ENCODE measurements around the gene CNNM2.
A peak's percentile ranks its signal among the peaks of the same experiment; 100 is the strongest.
"Not testable (repeated sequence)": the region's sequence is repeated elsewhere in the genome, so short reads cannot be mapped to it uniquely, and the experiment has no call there.

CNNM2 gene

DNA sequence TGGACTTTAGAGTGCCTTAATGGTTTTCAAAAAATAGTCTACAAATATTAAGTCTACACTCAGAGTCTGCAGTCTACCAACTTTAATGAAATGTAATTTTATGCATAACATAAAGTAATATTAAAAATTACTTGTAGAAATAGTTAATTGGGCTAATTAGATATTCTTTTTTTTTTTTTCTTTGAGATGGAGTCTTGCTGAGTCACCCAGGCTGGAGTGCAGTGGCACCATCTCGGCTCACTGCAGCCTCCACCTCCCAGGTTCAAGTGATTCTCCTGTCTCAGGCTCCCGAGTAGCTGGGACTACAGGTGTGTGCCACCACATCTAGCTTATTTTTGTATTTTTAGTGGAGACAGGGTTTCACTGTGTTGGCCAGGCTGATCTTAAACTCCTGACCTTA is 46.0 kb downstream of the CNNM2 start:
- DNase-seq: not testable (repeated sequence)

DNA sequence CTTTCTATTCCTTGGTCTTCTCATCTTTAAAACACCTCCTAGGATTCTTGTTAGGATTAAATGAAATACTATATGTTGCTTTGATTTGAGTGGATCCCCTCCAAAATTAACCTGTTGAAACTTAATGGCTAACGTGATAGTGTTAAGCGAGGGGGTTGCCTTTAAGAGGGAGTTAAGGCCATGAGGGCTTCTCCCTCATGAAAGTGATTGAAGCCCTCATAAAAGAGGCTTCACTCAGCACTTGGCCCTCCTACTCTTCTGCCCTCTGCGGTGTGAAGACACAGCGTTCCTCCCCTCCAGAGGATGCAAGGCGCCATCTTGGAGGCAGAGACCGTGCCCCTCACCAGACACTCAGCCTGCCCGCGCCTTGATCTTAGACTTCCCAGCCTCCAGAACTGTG is 46.6 kb downstream of the CNNM2 start:
- Mint-ChIP-seq H3K36me3 (ENCODE audit: insufficient read depth) (no peaks in the 10 kb centered on the region), H3K27ac (no peak overlapping the region), H3K4me1 (ENCODE audit: low read depth in 2 of 2) (peaks cover 0 to 2% of the 10 kb centered on the region in 2 donors), H3K4me3 (no peak overlapping the region), H3K27me3 (no peaks in the 10 kb centered on the region), H3K9me3 (no peaks in the 10 kb centered on the region)
- ATAC-seq (replicated peaks): no peak
- no peak for DNase-seq

More for the DNA sequence above, 46.0 kb downstream of the CNNM2 start:
- not testable (repeated sequence) for H3K4me1 Mint-ChIP-seq (ENCODE audit: low read depth in 2 of 2); H3K27ac Mint-ChIP-seq; H3K4me3 Mint-ChIP-seq; ATAC-seq (replicated peaks); H3K27me3 Mint-ChIP-seq; H3K36me3 Mint-ChIP-seq (ENCODE audit: insufficient read depth); H3K9me3 Mint-ChIP-seq

DNA sequence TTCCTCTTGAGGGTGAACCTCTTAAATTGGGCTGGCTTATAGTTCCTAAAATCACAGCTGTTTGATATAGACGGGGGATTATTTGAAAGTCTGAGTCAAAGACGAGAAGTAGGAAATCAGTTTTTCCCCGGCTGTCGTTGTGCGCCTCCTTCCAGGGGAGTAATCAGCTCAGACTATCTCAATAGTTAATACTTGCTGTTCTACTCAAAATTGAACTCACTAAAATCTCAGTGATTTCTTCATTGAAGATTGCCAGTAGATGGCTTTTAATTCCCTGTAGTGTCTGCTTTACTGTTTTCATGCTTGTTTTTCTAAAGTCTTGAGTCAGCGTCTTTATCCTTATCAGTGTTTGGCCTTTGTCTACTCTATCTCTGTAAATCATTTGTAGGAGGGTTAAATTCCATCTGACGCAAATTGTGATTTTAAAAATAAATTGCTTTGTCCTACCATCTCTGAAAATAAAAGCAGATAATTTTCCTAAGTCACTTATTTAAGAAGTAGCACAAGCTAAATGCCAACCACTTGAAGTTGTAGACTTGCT is 47.3 kb downstream of the CNNM2 start:
- DNase-seq: no peak
- Mint-ChIP-seq H3K27me3 (no peaks in the 10 kb centered on the region), H3K4me1 (ENCODE audit: low read depth in 2 of 2) (peaks cover 0 to 2% of the 10 kb centered on the region in 2 donors), H3K36me3 (ENCODE audit: insufficient read depth) (no peaks in the 10 kb centered on the region), H3K4me3 (no peak overlapping the region), H3K9me3 (no peaks in the 10 kb centered on the region), H3K27ac (no peak overlapping the region)
- ATAC-seq (replicated peaks): no peak

DNA sequence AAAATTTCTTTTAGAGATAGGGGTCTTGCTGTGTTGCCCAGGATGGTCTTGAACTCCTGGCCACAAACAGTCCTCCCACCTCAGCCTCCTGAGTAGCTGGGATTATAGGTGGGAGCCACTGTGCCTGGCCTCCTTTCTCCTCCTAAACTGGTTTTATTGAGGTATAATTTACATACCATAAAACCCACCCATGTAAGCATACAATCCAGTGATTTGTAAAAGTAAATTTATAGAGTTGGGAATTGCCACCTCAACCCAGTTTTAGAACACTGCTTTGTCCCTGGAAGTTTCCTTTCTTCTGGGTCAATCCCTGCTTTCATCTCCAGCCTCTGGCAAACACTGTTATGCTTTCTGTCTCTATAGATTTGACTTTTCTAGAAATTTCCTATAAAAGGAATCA is 49.0 kb downstream of the CNNM2 start:
- H3K9me3 Mint-ChIP-seq: no peaks in the 10 kb centered on the region
- DNase-seq (no peak), ATAC-seq (replicated peaks) (no peak)
- H3K27me3 Mint-ChIP-seq: no peaks in the 10 kb centered on the region
- no peak overlapping the region for H3K27ac Mint-ChIP-seq
- no peak overlapping the region for H3K4me3 Mint-ChIP-seq
- peaks cover 0 to 3% of the 10 kb centered on the region in 2 donors for H3K4me1 Mint-ChIP-seq (ENCODE audit: low read depth in 2 of 2)
- H3K36me3 Mint-ChIP-seq (ENCODE audit: insufficient read depth): no peaks in the 10 kb centered on the region

DNA sequence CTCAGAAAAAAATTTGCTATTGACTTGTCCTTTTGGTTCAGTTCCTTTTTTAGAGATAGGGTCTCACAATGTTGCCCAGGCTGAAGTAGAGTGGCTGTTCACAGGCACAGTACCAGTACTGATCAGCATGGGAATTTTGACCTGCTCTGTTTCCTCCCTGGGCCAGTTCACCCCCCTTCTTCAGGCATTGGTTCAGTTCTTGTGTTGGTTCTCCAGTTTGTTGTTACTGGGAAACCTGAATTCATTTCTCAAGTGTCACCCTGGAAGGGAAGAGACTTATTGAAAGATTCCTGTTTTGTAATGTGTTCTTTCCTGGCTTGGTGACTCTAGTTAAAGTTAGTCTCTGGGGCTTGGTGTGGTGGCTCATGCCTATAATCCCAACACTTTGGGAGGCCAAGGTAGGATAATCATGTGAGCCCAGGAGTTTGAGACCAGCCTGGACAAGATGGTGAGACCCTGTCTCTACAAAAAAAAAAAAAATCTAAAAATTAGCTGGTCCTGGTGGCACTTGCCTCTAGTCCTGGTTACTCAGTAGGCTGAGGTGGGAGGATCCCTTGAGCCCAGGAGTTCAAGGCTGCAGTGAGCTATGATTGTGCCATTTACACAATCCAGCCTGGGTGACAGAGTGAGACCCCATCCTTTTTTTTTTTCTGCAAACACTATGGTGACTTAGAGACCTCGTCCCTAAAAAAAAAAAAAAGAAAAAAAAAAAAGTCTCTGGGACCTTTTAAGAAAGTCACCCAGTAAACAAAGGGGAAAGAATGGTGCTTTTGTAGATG is 52.7 kb downstream of the CNNM2 start:
- ATAC-seq (replicated peaks) (no peak), DNase-seq (no peak)
- no peaks in the 10 kb centered on the region for H3K27me3 Mint-ChIP-seq
- peak overlapping the region in 1 of 2 donors; percentile 32 for H3K27ac Mint-ChIP-seq
- H3K36me3 Mint-ChIP-seq (ENCODE audit: insufficient read depth): no peaks in the 10 kb centered on the region
- H3K9me3 Mint-ChIP-seq: no peaks in the 10 kb centered on the region
- no peak overlapping the region for H3K4me3 Mint-ChIP-seq
- peaks cover 3 to 14% of the 10 kb centered on the region in 2 donors for H3K4me1 Mint-ChIP-seq (ENCODE audit: low read depth in 2 of 2)

DNA sequence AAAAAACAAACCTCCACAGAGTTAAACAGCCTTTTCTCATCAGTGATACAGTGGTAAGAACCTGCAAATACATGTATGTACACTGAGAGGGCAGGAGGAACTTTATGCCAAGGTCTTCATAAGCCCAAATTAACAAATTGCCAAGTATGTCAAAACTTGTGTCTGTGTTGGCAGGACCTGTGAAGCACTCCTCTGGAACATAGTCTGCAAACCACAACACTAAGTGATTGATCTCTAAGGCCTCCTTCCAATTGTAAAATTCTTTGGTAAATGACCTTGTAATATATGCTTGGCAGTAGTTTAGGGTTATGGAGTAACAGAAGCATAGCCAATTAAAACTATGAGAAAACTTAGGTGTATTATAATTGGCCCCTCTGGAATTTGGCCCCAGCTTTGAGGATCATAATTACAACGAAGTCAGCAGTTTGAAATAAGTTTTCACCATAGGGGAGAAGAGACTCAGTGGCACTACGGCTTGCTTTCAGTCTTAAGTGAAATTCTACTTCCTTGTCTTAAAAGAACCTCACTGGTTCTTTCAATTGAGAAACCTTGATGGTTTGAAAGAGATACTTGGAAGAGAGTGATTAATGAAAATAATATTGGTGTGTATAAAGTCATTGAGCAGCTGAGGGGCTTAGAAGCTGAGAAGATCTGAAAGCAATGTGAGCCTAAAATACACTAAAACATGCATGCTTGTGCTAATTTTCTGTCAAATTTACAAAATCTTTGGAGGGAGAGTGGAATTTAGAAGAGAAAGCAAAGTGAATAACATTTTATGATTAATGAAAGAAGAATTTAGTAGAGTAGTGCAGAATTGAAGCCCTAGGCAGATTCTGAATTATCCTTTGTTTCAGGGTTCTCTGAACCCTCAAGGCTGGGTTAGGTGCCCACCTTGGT is 57.6 kb downstream of the CNNM2 start:
- no peaks in the 10 kb centered on the region for H3K27me3 Mint-ChIP-seq
- peak overlapping the region in 1 of 2 donors; percentile 66 for H3K27ac Mint-ChIP-seq
- DNase-seq: no peak
- H3K9me3 Mint-ChIP-seq: no peaks in the 10 kb centered on the region
- H3K4me1 Mint-ChIP-seq (ENCODE audit: low read depth in 2 of 2): peaks cover 1 to 22% of the 10 kb centered on the region in 2 donors
- no peak for ATAC-seq (replicated peaks)
- no peaks in the 10 kb centered on the region for H3K36me3 Mint-ChIP-seq (ENCODE audit: insufficient read depth)
- H3K4me3 Mint-ChIP-seq: no peak overlapping the region

DNA sequence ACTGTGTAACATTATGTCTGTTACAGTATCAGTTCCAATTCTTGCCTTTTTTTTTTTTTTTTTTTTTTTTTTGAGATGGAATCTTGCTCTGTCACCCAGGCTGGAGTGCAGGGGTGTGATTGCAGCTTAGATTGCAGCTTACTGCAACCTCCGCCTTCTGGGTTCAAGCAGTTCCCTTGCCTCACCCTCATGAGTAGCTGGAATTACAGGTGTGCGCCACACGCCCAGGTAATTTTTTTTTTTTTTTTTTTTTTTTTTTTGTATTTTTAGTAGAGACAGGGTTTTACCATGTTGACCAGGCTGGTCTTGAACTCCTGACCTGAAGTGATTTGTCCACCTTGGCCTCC is 58.3 kb downstream of the CNNM2 start:
- H3K36me3 Mint-ChIP-seq (ENCODE audit: insufficient read depth); H3K4me3 Mint-ChIP-seq; DNase-seq; H3K9me3 Mint-ChIP-seq; H3K27me3 Mint-ChIP-seq; ATAC-seq (replicated peaks); H3K27ac Mint-ChIP-seq: not testable (repeated sequence)
- peaks cover 1 to 22% of the 10 kb centered on the region in 2 donors for H3K4me1 Mint-ChIP-seq (ENCODE audit: low read depth in 2 of 2)

DNA sequence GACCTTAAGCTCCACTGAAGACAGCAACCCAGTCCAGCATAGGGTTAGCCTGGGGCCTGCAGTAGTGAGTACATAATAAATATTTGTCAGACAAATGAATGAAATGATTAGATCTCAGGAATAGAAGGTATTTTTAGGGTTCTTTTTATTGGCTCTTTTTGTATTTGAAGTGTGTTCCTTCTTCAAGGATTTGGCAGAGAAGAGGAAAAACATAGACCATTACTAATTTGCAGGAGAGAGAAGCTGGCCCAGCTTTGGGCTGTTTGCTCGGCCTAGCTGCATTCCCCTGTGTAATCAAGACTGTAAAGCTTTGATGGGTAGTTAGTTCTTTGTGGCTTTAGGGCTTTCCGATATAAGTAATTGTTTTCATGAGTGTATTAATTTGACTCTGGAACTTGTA is 64.2 kb downstream of the CNNM2 start:
- H3K36me3 Mint-ChIP-seq (ENCODE audit: insufficient read depth): no peaks in the 10 kb centered on the region
- no peak overlapping the region for H3K4me3 Mint-ChIP-seq
- ATAC-seq (replicated peaks) (no peak), DNase-seq (no peak)
- no peak overlapping the region for H3K27ac Mint-ChIP-seq
- no peaks in the 10 kb centered on the region for H3K27me3 Mint-ChIP-seq
- peaks cover 2 to 12% of the 10 kb centered on the region in 2 donors for H3K4me1 Mint-ChIP-seq (ENCODE audit: low read depth in 2 of 2)
- no peaks in the 10 kb centered on the region for H3K9me3 Mint-ChIP-seq

DNA sequence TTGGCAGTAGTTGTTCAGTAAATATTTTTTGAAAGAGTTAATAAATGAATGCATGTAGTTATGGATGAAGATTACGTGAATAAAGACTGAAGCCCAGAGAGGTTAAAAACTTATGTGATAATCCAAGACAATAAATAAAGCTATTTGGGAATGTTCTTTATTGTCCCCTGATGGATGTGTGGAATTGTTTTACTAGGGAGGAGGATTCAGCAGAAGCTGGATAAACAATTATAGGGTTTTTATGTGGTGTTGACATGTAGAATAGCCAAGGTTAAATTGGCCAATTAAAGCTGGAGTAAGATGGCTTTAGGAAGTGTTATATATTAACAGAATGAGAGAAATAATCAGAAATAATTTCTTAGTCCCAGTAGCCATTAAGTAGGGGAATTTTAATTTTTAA is 66.0 kb downstream of the CNNM2 start:
- Mint-ChIP-seq H3K27me3 (no peaks in the 10 kb centered on the region), H3K4me1 (ENCODE audit: low read depth in 2 of 2) (peaks cover 2 to 11% of the 10 kb centered on the region in 2 donors), H3K36me3 (ENCODE audit: insufficient read depth) (no peaks in the 10 kb centered on the region), H3K9me3 (no peaks in the 10 kb centered on the region), H3K27ac (no peak overlapping the region), H3K4me3 (no peak overlapping the region)
- DNase-seq (no peak), ATAC-seq (replicated peaks) (no peak)

DNA sequence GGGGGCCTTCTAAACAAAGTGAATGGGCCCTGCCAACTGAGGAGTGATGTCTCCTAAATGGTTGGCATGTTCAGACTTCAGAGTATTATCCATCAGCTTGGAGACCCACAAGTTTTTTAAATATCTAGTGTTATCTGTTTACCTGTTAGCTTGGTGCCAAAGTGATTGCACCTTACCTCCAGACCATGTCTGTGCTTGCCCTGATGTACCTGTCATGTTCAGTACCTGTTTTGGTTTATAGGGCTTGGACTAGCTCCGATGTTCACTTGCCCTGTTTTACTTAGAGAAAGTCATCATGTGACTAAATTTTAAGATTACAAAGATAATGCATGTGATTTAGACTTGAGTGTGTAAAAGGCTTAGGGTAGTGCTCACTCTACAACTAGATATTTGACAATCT is 67.7 kb downstream of the CNNM2 start:
- no peaks in the 10 kb centered on the region for H3K27me3 Mint-ChIP-seq
- ATAC-seq (replicated peaks) (no peak), DNase-seq (no peak)
- H3K4me3 Mint-ChIP-seq: no peak overlapping the region
- H3K4me1 Mint-ChIP-seq (ENCODE audit: low read depth in 2 of 2): peaks cover 2 to 10% of the 10 kb centered on the region in 2 donors
- no peaks in the 10 kb centered on the region for H3K9me3 Mint-ChIP-seq
- no peak overlapping the region for H3K27ac Mint-ChIP-seq
- no peaks in the 10 kb centered on the region for H3K36me3 Mint-ChIP-seq (ENCODE audit: insufficient read depth)

DNA sequence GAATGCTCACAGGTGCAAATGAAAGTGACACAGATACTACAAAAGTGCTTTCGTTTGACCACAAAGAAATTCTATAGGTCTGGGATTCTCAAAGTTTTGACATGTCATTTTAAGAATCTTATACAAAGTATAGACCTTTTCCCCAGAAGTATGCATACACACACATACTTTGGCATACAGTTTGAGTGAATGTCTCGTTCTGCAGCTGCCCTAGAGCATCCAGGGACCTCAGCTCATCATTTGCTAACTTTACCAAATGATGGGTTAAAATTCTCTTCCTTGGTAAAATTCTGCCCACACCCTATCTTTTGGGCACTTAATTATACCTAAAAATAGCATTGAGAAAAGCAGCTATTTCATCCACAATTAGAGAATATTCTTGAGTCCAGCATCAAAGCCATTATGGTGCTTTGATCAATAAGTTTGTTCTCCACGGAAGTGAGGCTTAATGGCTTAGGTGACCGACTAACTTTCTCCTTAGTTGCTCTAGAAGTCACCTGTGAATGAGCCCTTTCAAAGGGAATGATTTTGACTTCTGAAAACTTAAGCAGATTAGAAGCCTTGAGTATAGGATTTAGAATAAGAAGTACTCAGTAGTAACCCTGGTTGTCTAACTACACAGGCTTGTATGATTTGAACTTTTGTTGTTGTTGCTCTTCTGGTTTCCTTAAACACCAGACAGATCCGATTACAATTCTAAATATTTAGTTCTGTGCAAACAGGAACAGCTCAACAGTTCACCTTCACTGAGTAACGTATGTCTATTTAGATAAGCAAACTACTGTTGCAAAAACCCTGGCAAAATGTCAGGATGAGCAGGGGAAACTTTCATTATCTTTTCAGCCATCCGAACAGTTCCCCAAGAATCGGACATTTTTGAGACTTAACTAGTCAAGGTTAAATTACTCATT is 70.6 kb downstream of the CNNM2 start:
- DNase-seq (no peak), ATAC-seq (replicated peaks) (no peak)
- H3K9me3 Mint-ChIP-seq: no peaks in the 10 kb centered on the region
- H3K27me3 Mint-ChIP-seq: no peaks in the 10 kb centered on the region
- H3K4me1 Mint-ChIP-seq (ENCODE audit: low read depth in 2 of 2): peaks cover 6 to 14% of the 10 kb centered on the region in 2 donors
- H3K27ac Mint-ChIP-seq: no peak overlapping the region
- H3K4me3 Mint-ChIP-seq: no peak overlapping the region
- H3K36me3 Mint-ChIP-seq (ENCODE audit: insufficient read depth): no peaks in the 10 kb centered on the region

DNA sequence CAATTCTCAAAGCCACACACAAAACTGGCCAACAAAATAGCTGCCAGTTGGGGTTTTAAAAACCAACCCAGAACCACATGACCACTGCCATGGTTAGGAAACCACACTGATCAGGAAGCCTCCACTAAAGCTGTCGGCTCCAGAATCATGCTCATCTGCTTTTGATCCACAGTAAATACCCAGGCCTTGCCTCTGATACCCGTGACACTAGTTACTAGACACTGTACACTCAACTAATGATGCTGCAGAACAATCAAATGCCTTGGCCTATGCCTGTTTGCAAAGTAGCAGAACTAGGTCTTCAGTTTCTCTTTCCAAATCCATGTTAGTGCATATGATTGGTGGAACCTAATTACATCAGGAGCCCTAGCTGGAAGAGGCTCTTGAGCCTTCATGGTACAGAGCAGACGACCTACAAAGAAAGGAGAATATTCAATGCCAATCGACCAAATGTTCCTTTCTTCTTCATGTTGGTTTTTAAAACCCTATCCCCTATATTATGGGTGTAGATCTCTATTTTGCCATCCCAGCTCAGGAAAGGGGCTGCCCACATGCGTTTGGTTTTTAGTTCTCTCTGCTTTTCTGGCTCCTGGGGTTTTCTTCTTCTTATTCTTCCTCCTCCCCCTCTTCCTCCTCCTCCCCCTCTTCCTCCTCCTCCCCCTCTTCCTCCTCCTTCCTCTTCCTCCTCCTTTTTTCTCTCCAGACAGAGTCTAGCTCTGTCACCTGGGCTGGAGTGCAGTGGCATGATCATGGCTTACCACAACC is 76.6 kb downstream of the CNNM2 start:
- Mint-ChIP-seq H3K27ac (peak overlapping the region; percentile 92 to 93), H3K36me3 (ENCODE audit: insufficient read depth) (peaks cover 4% of the 10 kb centered on the region), H3K4me3 (peak overlapping the region; percentile 39 to 46), H3K9me3 (peaks cover 0 to 3% of the 10 kb centered on the region in 2 donors), H3K4me1 (ENCODE audit: low read depth in 2 of 2) (peaks cover 15 to 22% of the 10 kb centered on the region in 2 donors), H3K27me3 (no peaks in the 10 kb centered on the region)
- DNase-seq (peak in 1 of 3 experiments; percentile 1), ATAC-seq (replicated peaks) (peak; percentile 66)

Data from effector memory CD8-positive, alpha-beta T cell (primary cell).